HG02870 (cell line): ENCODE data around the gene RETSAT.
"Not testable (repeated sequence)": the region's sequence is repeated elsewhere in the genome, so short reads cannot be mapped to it uniquely, and the experiment has no call there.

Experiments
- ATAC-seq: cut with Tn5 transposase; IDR thresholded peaks from one replicate; pipeline ENCODE4 v1.9.1; 2021; ENCODE audit warnings: mild to moderate bottlenecking, moderate library complexity; ENCODE audit not compliant: unreplicated experiment

Gene RETSAT

GRCh38 chr2:85354286-85355072 lies at the start of gene RETSAT, which contains the start of gene ELMOD3:
Gene RETSAT, minus strand, starts transcription at chr2:85354528. Its CDS starts 21 bp downstream, at chr2:85354507.
Gene ELMOD3, plus strand, starts transcription at chr2:85354769. Its CDS starts 2,430 bp downstream, at chr2:85357199.
- ATAC-seq = peak; percentile 97

- ATAC-seq = no peak
Measured at GRCh38 chr2:85401844-85402243, 47.5 kb upstream of the RETSAT start.

GRCh38 chr2:85401464-85401805 lies 47.1 kb upstream of the RETSAT start:
- no peak for ATAC-seq

- no peak for ATAC-seq
Measured at GRCh38 chr2:85400541-85401463, 46.5 kb upstream of the RETSAT start.

- ATAC-seq = no peak
Measured at GRCh38 chr2:85400023-85400422, 45.7 kb upstream of the RETSAT start.

- ATAC-seq = no peak
Measured at GRCh38 chr2:85399183-85399455, 44.8 kb upstream of the RETSAT start.

GRCh38 chr2:85398426-85399182 lies 44.3 kb upstream of the RETSAT start:
- no peak for ATAC-seq

GRCh38 chr2:85397925-85398331 lies 43.6 kb upstream of the RETSAT start:
- no peak for ATAC-seq

GRCh38 chr2:85396531-85397470 lies 42.5 kb upstream of the RETSAT start:
- ATAC-seq = no peak

GRCh38 chr2:85395912-85396475 lies 41.7 kb upstream of the RETSAT start:
- ATAC-seq = no peak

GRCh38 chr2:85394976-85395375 lies 40.6 kb upstream of the RETSAT start:
- no peak for ATAC-seq

- no peak for ATAC-seq
Measured at GRCh38 chr2:85394261-85394681, 39.9 kb upstream of the RETSAT start.

- no peak for ATAC-seq
Measured at GRCh38 chr2:85393836-85394235, 39.5 kb upstream of the RETSAT start.

GRCh38 chr2:85390941-85391669 lies 36.8 kb upstream of the RETSAT start:
- no peak for ATAC-seq

- no peak for ATAC-seq
Measured at GRCh38 chr2:85388878-85389538, 34.7 kb upstream of the RETSAT start.

GRCh38 chr2:85387754-85388153 lies 33.4 kb upstream of the RETSAT start:
- no peak for ATAC-seq

- no peak for ATAC-seq
Measured at GRCh38 chr2:85385746-85386145, 31.4 kb upstream of the RETSAT start.

GRCh38 chr2:85383850-85384249 lies 29.5 kb upstream of the RETSAT start:
- ATAC-seq = no peak

- not testable (repeated sequence) for ATAC-seq
Measured at GRCh38 chr2:85383151-85383550, 28.8 kb upstream of the RETSAT start.
